Osteoblast (primary cell): ENCODE results near the gene SLC39A10. TPM values are rescaled to one million over a fixed set of nuclear protein-coding genes. Genes with fewer than 3 reads are reported as not detected.
"Not testable (repeated sequence)": the region's sequence is repeated elsewhere in the genome, so short reads cannot be mapped to it uniquely, and the experiment has no call there.

ENCODE experiments used
- DNase-seq: peaks from one replicate; pipeline ENCODE4 v3.0.0; 2011; ENCODE audit warnings: low spot score, mixed read lengths; ENCODE audit not compliant: insufficient read length; ENCODE audit errors: missing footprints
- H2AFZ ChIP-seq: 2 replicates; pipeline ENCODE4 v1.6.0; 2011; ENCODE audit warnings: mild to moderate bottlenecking, low read length
- H3K27ac ChIP-seq: 2 replicates; pipeline ENCODE4 v1.5.1; 2011; ENCODE audit warnings: mild to moderate bottlenecking, low read depth, low read length, moderate library complexity
- H3K27me3 ChIP-seq: 2 replicates; pipeline ENCODE4 v1.6.0; 2012; ENCODE audit warnings: mild to moderate bottlenecking, control low read depth, inconsistent platforms, low read length, moderate library complexity; ENCODE audit not compliant: insufficient read depth
- H3K36me3 ChIP-seq: 2 replicates; pipeline ENCODE4 v1.5.1; 2011; ENCODE audit warnings: mild to moderate bottlenecking, low read length, control low read depth, moderate library complexity; ENCODE audit not compliant: insufficient read depth
- H3K4me1 ChIP-seq: 2 replicates; pipeline ENCODE4 v1.5.1; 2011; ENCODE audit warnings: mild to moderate bottlenecking, low read length, control low read depth, moderate library complexity; ENCODE audit not compliant: insufficient read depth
- H3K4me2 ChIP-seq: 2 replicates; pipeline ENCODE4 v1.6.0; 2011; ENCODE audit warnings: mild to moderate bottlenecking, low read length; ENCODE audit not compliant: insufficient read depth
- H3K4me3 ChIP-seq: fragments of 200-600 bp; sonication (generic); 3 replicates; pipeline ENCODE4 v1.5.1; 2012; ENCODE audit warnings: mild to moderate bottlenecking, low read length, inconsistent platforms; ENCODE audit not compliant: insufficient read depth
- H3K79me2 ChIP-seq: 2 replicates; pipeline ENCODE4 v1.6.0; 2012; ENCODE audit warnings: mild to moderate bottlenecking, low read length, control low read depth, inconsistent platforms; ENCODE audit not compliant: insufficient read depth
- H3K9me3 ChIP-seq: 2 replicates; pipeline ENCODE4 v1.5.1; 2011; ENCODE audit warnings: low read depth, low read length, control low read depth
- H4K20me1 ChIP-seq: 2 replicates; pipeline ENCODE4 v1.6.0; 2012; ENCODE audit warnings: mild to moderate bottlenecking, low read length, control low read depth; ENCODE audit not compliant: insufficient read depth
- CTCF ChIP-seq: IDR thresholded peaks from 2 replicates; pipeline ENCODE4 v1.5.1; 2011; ENCODE audit warnings: mild to moderate bottlenecking, low read depth, low read length, moderate library complexity; ENCODE audit errors: extremely low read depth
- total RNA-seq: library from RNA; depleted of rRNA; stranded (reverse); fragments of >200 nt; gene quantifications from 2 replicates; pipeline ENCODE4 v1.2.3, GENCODE V29; 2012

Gene SLC39A10
- total RNA-seq, 1 donor: 31.8 TPM

- DNase-seq: no peak
- Histone ChIP-seq H3K27ac (no peak overlapping the region), H3K4me1 (no peaks in the 10 kb centered on the region), H3K4me3 (no peak overlapping the region), H3K4me2 (no peak overlapping the region), H3K27me3 (no peaks in the 10 kb centered on the region), H4K20me1 (no peaks in the 10 kb centered on the region), H3K36me3 (no peaks in the 10 kb centered on the region), H3K79me2 (no peaks in the 10 kb centered on the region), H2AFZ (no peak overlapping the region), H3K9me3 (no peaks in the 10 kb centered on the region)
- no peak for TF ChIP-seq CTCF
Observed at GRCh38 chr2:195645413-195645812, 11.6 kb upstream of the SLC39A10 start.

GRCh38 chr2:195646424-195646823 is 10.6 kb upstream of the SLC39A10 start:
- H3K4me1 ChIP-seq: no peaks in the 10 kb centered on the region
- no peak for TF ChIP-seq CTCF
- H3K4me2 ChIP-seq: no peak overlapping the region
- no peak overlapping the region for H2AFZ ChIP-seq
- no peak overlapping the region for H3K4me3 ChIP-seq
- H3K9me3 ChIP-seq: no peaks in the 10 kb centered on the region
- no peaks in the 10 kb centered on the region for H3K79me2 ChIP-seq
- H3K27me3 ChIP-seq: no peaks in the 10 kb centered on the region
- H3K36me3 ChIP-seq: no peaks in the 10 kb centered on the region
- no peaks in the 10 kb centered on the region for H4K20me1 ChIP-seq
- no peak for DNase-seq
- H3K27ac ChIP-seq: no peak overlapping the region

GRCh38 chr2:195647302-195647701 is 9.7 kb upstream of the SLC39A10 start:
- no peaks in the 10 kb centered on the region for H3K79me2 ChIP-seq
- H3K27me3 ChIP-seq: no peaks in the 10 kb centered on the region
- H2AFZ ChIP-seq: peak overlapping the region; percentile 47
- no peaks in the 10 kb centered on the region for H3K9me3 ChIP-seq
- no peak overlapping the region for H3K4me2 ChIP-seq
- DNase-seq: no peak
- no peak overlapping the region for H3K4me3 ChIP-seq
- no peaks in the 10 kb centered on the region for H3K4me1 ChIP-seq
- no peak overlapping the region for H3K27ac ChIP-seq
- no peaks in the 10 kb centered on the region for H4K20me1 ChIP-seq
- H3K36me3 ChIP-seq: no peaks in the 10 kb centered on the region
- no peak for TF ChIP-seq CTCF

- not testable (repeated sequence) for H3K27me3 ChIP-seq, H3K4me1 ChIP-seq, H3K27ac ChIP-seq, H3K9me3 ChIP-seq, H4K20me1 ChIP-seq, H3K79me2 ChIP-seq, DNase-seq, H3K4me3 ChIP-seq, H3K36me3 ChIP-seq, H2AFZ ChIP-seq, H3K4me2 ChIP-seq
Observed at GRCh38 chr2:195648370-195648769, 8.7 kb upstream of the SLC39A10 start.
